Hepatocyte (in vitro differentiated cells): Measurements from ENCODE around the gene BBOX1. TPM values are rescaled to one million over a fixed set of nuclear protein-coding genes. Genes with fewer than 3 reads are reported as not detected.
"Not testable (repeated sequence)": the region's sequence is repeated elsewhere in the genome, so short reads cannot be mapped to it uniquely, and the experiment has no call there.

Source experiments
- DNase-seq: peaks from one replicate; pipeline ENCODE4 v3.0.0-alpha.2; 2016; ENCODE audit warnings: low spot score
- H2AFZ ChIP-seq: fragments of 200-600 bp; sonication (generic); 2 replicates; pipeline ENCODE4 v1.6.0; 2016; ENCODE audit warnings: antibody characterized with exemption, mild to moderate bottlenecking
- H3K27ac ChIP-seq: fragments of 200-600 bp; sonication (generic); 2 replicates; pipeline ENCODE4 v1.5.1; 2016; ENCODE audit warnings: mild to moderate bottlenecking
- H3K27me3 ChIP-seq: fragments of 200-600 bp; sonication (generic); 2 replicates; pipeline ENCODE4 v1.6.1; 2016
- H3K36me3 ChIP-seq: fragments of 200-600 bp; sonication (generic); replicated peaks from 2 replicates; pipeline ENCODE4 v1.5.1; 2016; ENCODE audit warnings: low read depth; ENCODE audit not compliant: insufficient read depth
- H3K4me1 ChIP-seq: fragments of 200-600 bp; sonication (generic); 2 replicates; pipeline ENCODE4 v1.5.1; 2016; ENCODE audit warnings: mild to moderate bottlenecking, moderate library complexity; ENCODE audit not compliant: insufficient read depth
- H3K4me2 ChIP-seq: fragments of 200-600 bp; sonication (generic); 2 replicates; pipeline ENCODE4 v1.6.0; 2016
- H3K4me3 ChIP-seq: fragments of 200-600 bp; sonication (generic); 2 replicates; pipeline ENCODE4 v1.5.1; 2016; ENCODE audit warnings: mild to moderate bottlenecking
- H3K79me2 ChIP-seq: fragments of 200-600 bp; sonication (generic); 2 replicates; pipeline ENCODE4 v1.6.0; 2017; ENCODE audit warnings: mild to moderate bottlenecking
- H3K9me2 ChIP-seq: fragments of 200-600 bp; sonication (generic); replicated peaks from 2 replicates; pipeline ENCODE4 v1.6.0; 2017; ENCODE audit warnings: mild to moderate bottlenecking; ENCODE audit not compliant: insufficient read depth
- H3K9me3 ChIP-seq: fragments of 200-600 bp; sonication (generic); 2 replicates; pipeline ENCODE4 v1.5.1; 2016; ENCODE audit warnings: low read depth, mild to moderate bottlenecking
- H4K20me1 ChIP-seq: fragments of 200-600 bp; sonication (generic); 2 replicates; pipeline ENCODE4 v1.6.0; 2016; ENCODE audit warnings: mild to moderate bottlenecking; ENCODE audit not compliant: insufficient read depth, poor library complexity, severe bottlenecking
- EZH2 ChIP-seq: fragments of 200-600 bp; sonication (generic); IDR thresholded peaks from 2 replicates; pipeline ENCODE4 v1.6.1; 2016; ENCODE audit warnings: antibody characterized with exemption, mild to moderate bottlenecking, borderline replicate concordance
- EZH2phosphoT487 ChIP-seq: fragments of 200-600 bp; sonication (generic); IDR thresholded peaks from one replicate; pipeline ENCODE4 v1.6.1; 2018; ENCODE audit warnings: antibody characterized with exemption, mild to moderate bottlenecking, low read depth, moderate library complexity; ENCODE audit not compliant: unreplicated experiment, severe bottlenecking
- WGBS: methylation state at CpG from one replicate; pipeline ENCODE4 v1.1.6; 2016; ENCODE audit warnings: low lambda C conversion rate; ENCODE audit errors: missing lambda C conversion rate; 5-methylcytosine and 5-hydroxymethylcytosine counted together
- polyA plus RNA-seq: library from polyadenylated mRNA; unstranded; fragments of >200 nt; fragmentation: Nextera tagmentation; extraction: Ambion mirVana; gene quantifications from 2 replicates; pipeline ENCODE4 v1.2.1, GENCODE V29; 2016
- total RNA-seq: library from RNA; depleted of rRNA; stranded (reverse); fragments of >200 nt; gene quantifications from 2 replicates; pipeline ENCODE4 v1.2.3, GENCODE V29; 2014
- TF ChIP-seq, protein P1 (sequence below): fragments of 200-600 bp; sonication (generic); IDR thresholded peaks from 2 replicates; pipeline ENCODE4 v1.5.1; 2016; ENCODE audit warnings: antibody characterized with exemption, mild to moderate bottlenecking; ENCODE audit not compliant: poor library complexity

The BBOX1 gene
- total and polyA plus RNA-seq, 2 experiments from 2014 or later: 0.56 to 1.6 TPM

DNA sequence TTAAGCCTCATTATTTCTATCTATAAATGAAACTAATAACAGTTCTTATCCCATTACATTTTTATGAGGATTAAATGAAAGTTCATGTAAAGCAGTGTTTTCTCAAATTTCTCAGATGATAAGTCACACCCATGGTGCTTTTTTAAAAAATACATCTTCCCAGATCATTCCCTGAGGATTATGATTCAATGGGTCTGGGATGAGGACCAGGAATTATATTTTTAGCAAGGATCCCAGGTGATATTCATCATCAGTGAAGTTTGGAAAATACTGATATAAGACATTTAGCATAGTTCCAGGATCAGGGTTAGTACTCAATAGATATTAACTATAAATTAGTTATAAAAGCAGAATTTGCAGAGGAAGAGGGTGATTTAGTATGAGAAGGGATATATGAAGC, 89.1 kb downstream of the BBOX1 start:
- no peak for DNase-seq
- no peaks in the 10 kb centered on the region for H4K20me1 ChIP-seq
- no peaks in the 10 kb centered on the region for H3K9me3 ChIP-seq
- no peaks in the 10 kb centered on the region for H3K36me3 ChIP-seq
- no peaks in the 10 kb centered on the region for H3K27me3 ChIP-seq
- TF ChIP-seq, protein P1, sequence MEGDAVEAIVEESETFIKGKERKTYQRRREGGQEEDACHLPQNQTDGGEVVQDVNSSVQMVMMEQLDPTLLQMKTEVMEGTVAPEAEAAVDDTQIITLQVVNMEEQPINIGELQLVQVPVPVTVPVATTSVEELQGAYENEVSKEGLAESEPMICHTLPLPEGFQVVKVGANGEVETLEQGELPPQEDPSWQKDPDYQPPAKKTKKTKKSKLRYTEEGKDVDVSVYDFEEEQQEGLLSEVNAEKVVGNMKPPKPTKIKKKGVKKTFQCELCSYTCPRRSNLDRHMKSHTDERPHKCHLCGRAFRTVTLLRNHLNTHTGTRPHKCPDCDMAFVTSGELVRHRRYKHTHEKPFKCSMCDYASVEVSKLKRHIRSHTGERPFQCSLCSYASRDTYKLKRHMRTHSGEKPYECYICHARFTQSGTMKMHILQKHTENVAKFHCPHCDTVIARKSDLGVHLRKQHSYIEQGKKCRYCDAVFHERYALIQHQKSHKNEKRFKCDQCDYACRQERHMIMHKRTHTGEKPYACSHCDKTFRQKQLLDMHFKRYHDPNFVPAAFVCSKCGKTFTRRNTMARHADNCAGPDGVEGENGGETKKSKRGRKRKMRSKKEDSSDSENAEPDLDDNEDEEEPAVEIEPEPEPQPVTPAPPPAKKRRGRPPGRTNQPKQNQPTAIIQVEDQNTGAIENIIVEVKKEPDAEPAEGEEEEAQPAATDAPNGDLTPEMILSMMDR: no peak
- TF ChIP-seq EZH2phosphoT487 (no peak), EZH2 (no peak)
- no peaks in the 10 kb centered on the region for H3K79me2 ChIP-seq
- no peak overlapping the region for H3K4me3 ChIP-seq
- H3K27ac ChIP-seq: no peak overlapping the region
- H3K4me1 ChIP-seq: no peaks in the 10 kb centered on the region
- no peaks in the 10 kb centered on the region for H3K9me2 ChIP-seq
- H2AFZ ChIP-seq: no peak overlapping the region
- no peak overlapping the region for H3K4me2 ChIP-seq

DNA sequence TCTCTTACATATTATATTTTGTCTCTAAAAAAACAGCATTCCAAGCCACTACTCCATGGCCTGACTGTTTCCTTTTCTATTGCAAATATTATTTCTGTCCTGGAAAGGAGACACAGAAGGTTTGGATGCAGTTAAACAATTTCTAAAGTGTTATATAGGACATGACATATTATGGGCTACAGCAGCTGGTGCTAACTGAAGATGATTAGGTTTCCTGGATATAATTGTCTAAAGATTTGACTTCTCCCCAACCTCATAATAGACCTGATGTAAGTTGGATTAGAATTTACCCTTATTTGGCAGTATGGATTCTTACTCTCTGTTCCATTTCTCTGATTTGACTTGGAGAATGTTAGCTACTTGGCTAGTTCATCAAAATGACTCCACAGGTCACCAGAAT, 90.2 kb downstream of the BBOX1 start:
- Histone ChIP-seq H3K9me2 (no peaks in the 10 kb centered on the region), H3K27me3 (no peaks in the 10 kb centered on the region), H3K36me3 (no peaks in the 10 kb centered on the region), H3K4me2 (no peak overlapping the region), H3K27ac (no peak overlapping the region), H4K20me1 (no peaks in the 10 kb centered on the region), H2AFZ (no peak overlapping the region), H3K4me3 (no peak overlapping the region), H3K79me2 (no peaks in the 10 kb centered on the region), H3K9me3 (no peaks in the 10 kb centered on the region), H3K4me1 (no peaks in the 10 kb centered on the region)
- TF ChIP-seq, protein P1: no peak
- TF ChIP-seq EZH2 (no peak), EZH2phosphoT487 (no peak)
- DNase-seq: no peak

DNA sequence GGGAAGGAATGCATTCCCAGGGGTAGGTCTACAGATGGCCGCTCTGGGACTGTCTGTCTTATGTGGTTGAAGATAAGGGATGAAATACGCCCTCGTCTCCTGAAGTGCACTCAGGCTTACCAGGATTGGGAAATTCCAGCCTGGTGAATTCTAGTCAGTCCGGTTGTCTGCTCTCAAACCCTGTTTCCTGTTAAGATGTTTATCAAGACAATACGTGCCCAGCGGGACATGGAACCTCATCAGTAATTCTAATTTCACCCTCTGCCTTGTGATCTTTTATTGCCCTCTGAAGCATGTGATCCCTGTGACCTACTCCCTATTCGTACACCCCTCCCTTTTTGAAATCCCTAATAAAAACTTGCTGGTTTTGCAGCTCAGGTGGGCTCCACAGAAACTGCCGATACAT, 95.3 kb downstream of the BBOX1 start:
- not testable (repeated sequence) for H3K4me1 ChIP-seq, H3K27me3 ChIP-seq, DNase-seq, H3K4me3 ChIP-seq, H3K27ac ChIP-seq, H3K9me3 ChIP-seq, H2AFZ ChIP-seq, H3K9me2 ChIP-seq, H3K36me3 ChIP-seq, H4K20me1 ChIP-seq, H3K4me2 ChIP-seq, H3K79me2 ChIP-seq
- WGBS: 81% methylated on average over 8 of the region's 8 CpGs

DNA sequence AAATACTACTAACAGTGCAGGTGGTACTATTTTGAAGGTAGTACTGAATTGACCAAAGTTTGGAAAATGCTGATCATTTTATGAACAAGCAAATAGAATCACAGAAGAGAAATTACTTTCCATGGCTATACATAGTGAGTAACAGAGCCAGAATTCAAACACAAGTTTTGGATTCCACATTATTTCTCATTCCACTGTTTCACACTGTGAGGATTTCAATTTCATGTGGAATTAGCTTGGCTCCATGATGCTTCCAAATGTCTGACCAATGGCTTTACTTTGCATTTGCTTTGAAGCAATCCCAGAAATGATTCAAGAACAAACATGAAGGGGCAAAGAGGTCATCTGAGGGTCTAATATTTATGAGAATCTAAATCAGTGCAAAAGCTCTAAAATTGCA, 98.1 kb downstream of the BBOX1 start:
- no peaks in the 10 kb centered on the region for H4K20me1 ChIP-seq
- no peaks in the 10 kb centered on the region for H3K4me1 ChIP-seq
- H3K27me3 ChIP-seq: no peaks in the 10 kb centered on the region
- no peak overlapping the region for H3K27ac ChIP-seq
- no peaks in the 10 kb centered on the region for H3K36me3 ChIP-seq
- no peak overlapping the region for H3K4me3 ChIP-seq
- no peaks in the 10 kb centered on the region for H3K9me2 ChIP-seq
- H2AFZ ChIP-seq: no peak overlapping the region
- no peak for DNase-seq
- TF ChIP-seq, protein P1: no peak
- TF ChIP-seq EZH2 (no peak), EZH2phosphoT487 (no peak)
- peaks cover 8% of the 10 kb centered on the region for H3K9me3 ChIP-seq
- no peaks in the 10 kb centered on the region for H3K79me2 ChIP-seq
- no peak overlapping the region for H3K4me2 ChIP-seq
